ENCODE measurements around the gene GCNT3.

GCNT3 gene

GRCh38 chr15:59646277-59646676 lies 34.7 kb downstream of the GCNT3 start:
- TF ChIP-seq GATA1 (IDR thresholded peaks at IDR 0.05; ENCODE audit: low read depth, low read length) (no peak), POLR2A (IDR thresholded peaks at IDR 0.05; ENCODE audit: low read length) (no peak)
- no peak for DNase-seq

- DNase-seq, result no peak
- no peak for TF ChIP-seq GATA1 (IDR thresholded peaks at IDR 0.05; ENCODE audit: low read depth, low read length)
Observed at GRCh38 chr15:59647085-59647484, 35.5 kb downstream of the GCNT3 start.

- no peak for TF ChIP-seq GATA1 (IDR thresholded peaks at IDR 0.05; ENCODE audit: low read depth, low read length)
- TF ChIP-seq POLR2A (IDR thresholded peaks at IDR 0.05; ENCODE audit: low read length), result no peak
- no peak for DNase-seq
Observed at GRCh38 chr15:59649603-59650002, 38.0 kb downstream of the GCNT3 start.

GRCh38 chr15:59654046-59654445 lies 42.5 kb downstream of the GCNT3 start:
- no peak for DNase-seq
- TF ChIP-seq GATA1 (IDR thresholded peaks at IDR 0.05; ENCODE audit: low read depth, low read length), result no peak
- no peak for TF ChIP-seq POLR2A (IDR thresholded peaks at IDR 0.05; ENCODE audit: low read length)

- TF ChIP-seq GATA1 (IDR thresholded peaks at IDR 0.05; ENCODE audit: low read depth, low read length) (no peak), POLR2A (IDR thresholded peaks at IDR 0.05; ENCODE audit: low read length) (peak; percentile 88)
- DNase-seq, result peak; percentile 94 to 95
Observed at GRCh38 chr15:59656897-59657634, 45.5 kb downstream of the GCNT3 start, which contains the start of gene GTF2A2. GTF2A2 (minus strand) TSS chr15:59657515; CDS start chr15:59652277, 5,238 bp downstream.

- TF ChIP-seq POLR2A (IDR thresholded peaks at IDR 0.05; ENCODE audit: low read length), result peak; percentile 58
- TF ChIP-seq GATA1 (IDR thresholded peaks at IDR 0.05; ENCODE audit: low read depth, low read length), result no peak
- DNase-seq, result no peak
Observed at GRCh38 chr15:59657635-59658125, 46.1 kb downstream of the GCNT3 start.

GRCh38 chr15:59659366-59659765 lies 47.8 kb downstream of the GCNT3 start:
- DNase-seq, result no peak
- TF ChIP-seq POLR2A (IDR thresholded peaks at IDR 0.05; ENCODE audit: low read length) (no peak), GATA1 (IDR thresholded peaks at IDR 0.05; ENCODE audit: low read depth, low read length) (no peak)

- TF ChIP-seq GATA1 (IDR thresholded peaks at IDR 0.05; ENCODE audit: low read depth, low read length) (no peak), POLR2A (IDR thresholded peaks at IDR 0.05; ENCODE audit: low read length) (no peak)
- no peak for DNase-seq
Observed at GRCh38 chr15:59662260-59662659, 50.7 kb downstream of the GCNT3 start.

GRCh38 chr15:59668556-59668955 lies 57.0 kb downstream of the GCNT3 start:
- no peak for DNase-seq
- TF ChIP-seq POLR2A (IDR thresholded peaks at IDR 0.05; ENCODE audit: low read length) (no peak), GATA1 (IDR thresholded peaks at IDR 0.05; ENCODE audit: low read depth, low read length) (no peak)
